Activated CD4-positive, alpha-beta T cell treated with anti-CD3 and anti-CD28 coated beads, Interleukin-2, amount 50 U/mL, for 1 hour (primary cell): ENCODE measurements around the gene NIPA2.
"Not testable (repeated sequence)": the region's sequence is repeated elsewhere in the genome, so short reads cannot be mapped to it uniquely, and the experiment has no call there.

Experiments
- DNase-seq: peaks from one replicate; pipeline ENCODE4 v3.0.0-alpha.2; 2020

NIPA2 gene

GRCh38 chr15:22838292-22839042 lies at the start of gene NIPA2:
TSS of gene NIPA2 (plus strand) at chr15:22838666. CDS start at chr15:22851732, 13,066 bp downstream.
- DNase-seq, result peak; percentile 98

DNA sequence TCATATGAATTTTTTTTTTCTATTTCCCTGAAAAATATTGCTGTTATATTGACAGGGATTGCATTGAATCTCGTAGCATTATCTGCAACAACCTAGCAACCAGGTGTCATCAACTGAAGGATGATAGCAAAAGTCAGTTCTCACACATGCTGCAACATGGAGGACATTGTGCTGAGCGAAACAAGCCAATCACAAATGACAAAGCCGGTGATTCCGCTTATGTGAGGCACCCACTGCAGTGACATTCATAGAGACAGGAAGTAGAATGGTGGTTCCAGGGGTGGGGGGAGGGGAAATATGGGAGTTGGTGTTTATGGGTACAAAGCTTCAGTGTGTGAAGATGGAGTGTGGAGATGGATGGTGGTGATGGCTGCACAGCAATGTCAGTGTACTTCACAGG lies 44.4 kb upstream of the NIPA2 start:
- DNase-seq, result no peak

DNA sequence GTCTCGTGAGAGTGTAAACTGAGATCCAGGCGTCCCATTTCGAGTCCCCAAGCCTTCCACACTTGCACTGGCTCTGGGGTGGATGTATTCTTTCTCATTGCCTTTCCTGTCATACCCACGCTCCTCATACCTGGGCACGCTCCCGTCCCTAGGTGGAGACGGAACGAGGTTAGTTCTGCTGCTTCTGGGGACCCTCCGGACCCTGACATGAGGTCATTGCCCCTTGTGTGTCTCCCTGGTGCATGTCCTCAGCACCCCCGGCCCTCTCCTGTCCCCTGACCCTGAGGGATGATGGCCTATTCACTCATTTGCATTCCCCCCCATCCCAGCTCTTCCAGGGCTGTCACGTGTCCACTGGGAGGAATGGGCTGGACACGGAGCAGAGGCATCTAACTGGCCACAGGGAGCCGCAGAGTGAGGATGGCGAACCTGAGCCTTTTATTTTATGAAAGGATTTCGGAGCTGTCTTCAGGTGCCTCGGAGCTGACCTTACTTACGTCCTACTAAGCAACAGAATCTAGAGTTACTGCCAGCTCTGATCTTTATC lies 43.8 kb upstream of the NIPA2 start:
- DNase-seq, result no peak

DNA sequence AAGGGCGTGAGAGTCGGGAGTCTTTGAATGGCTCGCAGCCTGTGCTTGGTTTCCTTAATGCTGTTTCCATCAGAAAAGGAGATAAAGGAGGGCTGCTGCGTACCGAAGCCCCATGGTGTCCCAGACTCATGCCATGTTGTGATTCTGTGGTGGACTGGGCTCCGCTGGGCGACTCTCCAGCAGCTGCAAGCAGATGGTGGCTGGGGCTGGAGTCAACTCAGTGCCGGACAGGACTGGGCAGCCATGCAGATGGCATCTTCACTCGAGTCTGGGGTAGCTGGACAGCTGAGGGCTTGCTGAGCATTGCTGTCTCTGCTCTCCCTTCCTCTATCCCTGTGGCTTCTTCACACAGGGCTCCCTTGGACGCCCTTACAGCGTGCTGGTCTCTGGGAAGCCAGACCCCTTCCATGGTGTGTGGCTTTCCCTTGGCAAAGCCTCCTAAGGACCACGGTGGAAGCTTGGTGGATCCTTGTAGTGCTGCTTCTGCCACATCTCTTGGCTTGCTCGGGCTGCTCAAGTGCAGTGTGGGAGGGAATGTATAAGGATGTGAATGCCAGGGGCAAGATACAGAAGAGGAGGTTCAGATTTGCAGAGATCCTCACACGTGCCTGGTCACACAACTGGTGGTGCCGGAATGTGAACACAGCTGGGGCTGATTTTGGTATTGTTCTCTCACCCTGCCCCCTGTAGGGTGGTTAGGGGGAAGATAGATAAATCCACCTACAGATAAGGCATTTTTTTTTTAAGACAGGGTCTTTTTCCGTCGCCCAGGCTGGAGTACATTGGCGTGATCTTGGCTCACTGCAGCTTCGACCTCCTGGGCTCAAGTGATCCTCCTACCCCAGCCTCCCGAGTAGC lies 43.0 kb upstream of the NIPA2 start:
- DNase-seq, result no peak

GRCh38 chr15:22796079-22796478 lies 42.4 kb upstream of the NIPA2 start:
- DNase-seq, result no peak

- DNase-seq, result no peak
These were observed 38.6 kb upstream of the NIPA2 start for GRCh38 chr15:22799902-22800301.

DNA sequence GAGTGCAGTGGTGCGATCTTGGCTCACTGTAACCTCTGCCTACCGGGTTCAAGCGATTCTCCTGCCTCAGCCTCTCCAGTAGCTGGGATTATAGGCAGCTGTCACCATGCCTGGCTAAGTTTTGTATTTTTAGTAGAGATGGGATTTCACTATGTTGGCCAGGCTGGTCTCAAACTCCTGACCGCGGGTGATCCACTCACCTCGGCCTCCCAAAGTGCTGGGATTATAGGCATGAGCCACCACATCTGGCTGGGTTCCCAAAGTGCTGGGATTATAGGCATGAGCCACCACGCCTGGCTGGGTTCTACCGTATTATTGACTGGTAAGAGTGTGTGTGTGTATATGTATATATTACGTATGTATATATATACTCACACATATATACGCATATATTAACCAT lies 35.5 kb upstream of the NIPA2 start:
- DNase-seq, result not testable (repeated sequence)

GRCh38 chr15:22806156-22806555 lies 32.3 kb upstream of the NIPA2 start:
- no peak for DNase-seq

DNA sequence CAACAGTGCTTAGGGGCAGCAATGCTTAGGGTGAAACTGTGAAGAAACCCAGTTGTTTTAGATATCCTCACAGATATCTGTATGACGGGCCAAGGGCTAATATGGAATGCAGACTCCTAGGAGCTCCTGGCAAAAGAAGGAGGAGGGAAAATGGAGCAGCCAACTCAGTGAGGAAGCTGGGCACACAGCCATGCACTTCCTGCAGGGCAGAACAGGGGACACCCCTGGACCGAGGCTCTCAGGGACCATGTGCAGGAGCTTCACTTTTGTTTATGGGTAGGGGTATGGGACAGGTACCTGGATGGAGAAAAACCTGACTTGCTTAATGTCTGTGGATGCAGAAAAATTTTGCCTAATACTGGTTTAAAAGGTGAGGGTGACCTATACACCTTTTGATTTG lies 31.8 kb upstream of the NIPA2 start:
- DNase-seq, result no peak

GRCh38 chr15:22807831-22808230 lies 30.6 kb upstream of the NIPA2 start:
- not testable (repeated sequence) for DNase-seq

DNA sequence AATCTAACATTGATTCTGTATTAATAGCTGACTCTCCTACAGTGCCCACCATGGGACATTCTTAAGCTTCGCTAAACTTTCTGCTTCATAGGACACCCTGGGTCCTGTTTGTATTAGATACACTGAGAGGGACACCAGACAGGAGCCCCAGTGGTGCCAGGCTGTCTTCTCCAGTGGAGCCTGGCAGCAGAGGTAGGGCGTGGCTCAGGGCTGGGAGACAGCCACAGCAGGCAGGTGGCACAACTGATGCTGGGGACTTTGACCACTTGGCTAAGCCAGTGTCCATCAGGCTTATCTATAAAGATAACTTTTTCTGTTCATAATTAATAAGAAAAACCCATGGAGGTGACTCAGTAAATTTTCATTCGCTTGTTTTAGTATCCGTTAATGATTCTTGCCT lies 30.2 kb upstream of the NIPA2 start:
- no peak for DNase-seq

DNA sequence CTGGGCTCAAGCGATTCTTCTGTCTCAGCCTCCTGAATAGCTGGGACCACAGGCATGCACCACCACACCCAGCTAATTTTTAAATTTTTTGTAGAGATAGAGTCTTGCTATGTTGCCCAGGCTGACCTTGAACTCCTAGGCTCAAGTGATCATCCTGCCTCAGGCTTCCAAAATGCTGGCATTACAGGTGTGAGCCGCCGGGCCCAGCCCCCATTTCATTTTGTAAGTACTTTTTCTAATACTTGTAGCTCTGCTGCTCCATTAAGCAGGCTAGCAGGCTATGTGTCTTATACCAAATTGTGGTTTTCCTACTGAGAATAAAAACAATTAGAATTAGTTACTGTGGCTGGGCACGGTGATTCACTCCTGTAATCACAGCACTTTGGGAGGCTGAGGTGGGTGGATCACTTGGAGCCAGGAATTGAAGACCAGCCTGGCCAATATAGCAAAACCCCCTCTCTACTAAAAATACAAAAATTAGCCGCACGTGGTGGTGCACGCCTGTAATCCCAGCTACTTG lies 29.6 kb upstream of the NIPA2 start:
- DNase-seq, result no peak

GRCh38 chr15:22810033-22810852 lies 28.2 kb upstream of the NIPA2 start:
- DNase-seq, result no peak

DNA sequence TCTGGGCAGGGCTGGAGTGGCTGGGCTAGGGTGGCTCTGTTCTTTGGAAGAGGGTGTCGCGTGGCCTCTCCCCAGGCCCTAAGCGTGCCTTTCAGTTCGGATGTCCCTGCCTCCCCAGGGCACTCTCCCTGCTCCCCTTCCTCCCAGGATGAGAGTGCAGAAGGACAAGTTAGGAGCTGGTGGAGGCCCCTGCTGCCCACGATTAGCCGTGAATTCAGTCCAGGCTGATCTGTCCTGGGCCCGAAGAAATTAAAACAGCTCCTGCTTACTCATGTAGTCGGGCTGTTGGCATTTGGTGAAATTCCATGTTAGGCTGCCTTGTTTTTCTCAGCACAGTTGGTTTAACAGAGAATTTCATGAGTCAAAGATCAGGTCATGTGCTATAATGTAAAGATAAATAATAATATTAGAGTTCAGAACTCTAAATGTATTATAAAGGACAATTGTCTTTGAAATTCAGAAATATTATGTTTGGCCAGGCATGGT lies 27.6 kb upstream of the NIPA2 start:
- DNase-seq, result no peak

DNA sequence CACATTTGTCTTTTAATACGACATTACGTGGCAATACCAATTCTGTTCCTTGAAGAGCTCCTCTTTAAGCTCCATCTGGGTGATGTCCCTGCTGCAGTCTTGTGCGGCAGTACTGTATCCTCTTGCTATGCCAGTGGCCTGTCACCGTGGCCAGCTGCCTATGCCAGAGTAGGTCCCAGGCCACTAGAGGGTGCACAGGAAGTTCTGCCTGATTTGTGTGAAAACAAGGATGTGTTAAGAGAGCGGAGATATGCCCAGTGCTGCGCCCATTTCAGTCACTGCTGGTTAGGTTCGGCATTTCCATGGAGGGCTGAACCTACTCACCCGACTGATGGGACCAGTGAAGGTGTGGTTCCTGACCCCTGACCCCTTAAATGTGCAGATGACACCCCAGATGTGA lies 26.8 kb upstream of the NIPA2 start:
- DNase-seq, result no peak

GRCh38 chr15:22813844-22814243 lies 24.6 kb upstream of the NIPA2 start:
- DNase-seq, result no peak

- no peak for DNase-seq
These were observed 22.7 kb upstream of the NIPA2 start for GRCh38 chr15:22815766-22816165.

- no peak for DNase-seq
These were observed 18.8 kb upstream of the NIPA2 start for GRCh38 chr15:22819651-22820050.

GRCh38 chr15:22823495-22824128 lies 14.9 kb upstream of the NIPA2 start:
- DNase-seq, result no peak

- no peak for DNase-seq
These were observed 11.3 kb upstream of the NIPA2 start for GRCh38 chr15:22827125-22827524.

- DNase-seq, result no peak
These were observed 7.0 kb upstream of the NIPA2 start for GRCh38 chr15:22831473-22831872.

GRCh38 chr15:22839046-22839695 lies 705 bp downstream of the NIPA2 start:
- no peak for DNase-seq
